BLaER1 (cell line): ENCODE results near the gene TM2D1.
A peak's percentile ranks its signal among the peaks of the same experiment; 100 is the strongest.

Source experiments
- H3K27ac ChIP-seq: shearing (Covaris generic); formaldehyde crosslinking; 2 replicates; pipeline ENCODE4 v1.8.1; 2022
- H3K27me3 ChIP-seq: shearing (Covaris generic); formaldehyde crosslinking; 2 replicates; pipeline ENCODE4 v1.8.1; 2022
- H3K36me3 ChIP-seq: shearing (Covaris generic); formaldehyde crosslinking; 2 replicates; pipeline ENCODE4 v1.8.1; 2022
- H3K4me1 ChIP-seq: shearing (Covaris generic); formaldehyde crosslinking; 2 replicates; pipeline ENCODE4 v1.8.1; 2022
- H3K4me2 ChIP-seq: shearing (Covaris generic); formaldehyde crosslinking; 2 replicates; pipeline ENCODE4 v1.8.1; 2022
- H3K4me3 ChIP-seq: shearing (Covaris generic); formaldehyde crosslinking; 2 replicates; pipeline ENCODE4 v1.8.1; 2022
- H3K9ac ChIP-seq: shearing (Covaris generic); formaldehyde crosslinking; 2 replicates; pipeline ENCODE4 v1.8.1; 2022
- H3K9me3 ChIP-seq: shearing (Covaris generic); formaldehyde crosslinking; 2 replicates; pipeline ENCODE4 v1.8.1; 2022
- H4K20me1 ChIP-seq: shearing (Covaris generic); formaldehyde crosslinking; 2 replicates; pipeline ENCODE4 v1.8.1; 2022
- Cebpa-rat ChIP-seq: shearing (Covaris generic); IDR thresholded peaks from 2 replicates; pipeline ENCODE4 v1.8.1; 2022

The TM2D1 gene

GRCh38 chr1:61724813-61725694, at the start of gene TM2D1:
Gene TM2D1 (minus strand): TSS chr1:61725141. CDS start chr1:61725120, 21 bp downstream.
- Histone ChIP-seq H3K27me3 (no peaks in the 10 kb centered on the region), H3K4me2 (peak within 1 kb of the TSS; percentile 90), H3K9ac (peak within 1 kb of the TSS; percentile 94), H3K27ac (peak within 1 kb of the TSS; percentile 94), H3K36me3 (peaks cover 21% of the 10 kb centered on the region), H3K9me3 (no peaks in the 10 kb centered on the region), H3K4me3 (peak within 1 kb of the TSS; percentile 87), H3K4me1 (peaks cover 23% of the 10 kb centered on the region), H4K20me1 (peaks cover 16% of the 10 kb centered on the region; the same call in 1 of the 2 replicates)
- TF ChIP-seq Cebpa-rat = no peak

GRCh38 chr1:61770131-61770530, 45.2 kb upstream of the TM2D1 start:
- Histone ChIP-seq H3K36me3 (no peaks in the 10 kb centered on the region), H3K27me3 (no peaks in the 10 kb centered on the region), H3K9me3 (no peaks in the 10 kb centered on the region), H3K27ac (no peak overlapping the region), H3K9ac (no peak overlapping the region), H3K4me1 (no peaks in the 10 kb centered on the region), H3K4me2 (no peak overlapping the region), H3K4me3 (no peak overlapping the region), H4K20me1 (no peaks in the 10 kb centered on the region)
- no peak for TF ChIP-seq Cebpa-rat

- H3K36me3 ChIP-seq = no peaks in the 10 kb centered on the region
- no peak overlapping the region for H3K4me3 ChIP-seq
- H3K9me3 ChIP-seq = no peaks in the 10 kb centered on the region
- no peaks in the 10 kb centered on the region for H3K4me1 ChIP-seq
- no peak overlapping the region for H3K27ac ChIP-seq
- H3K9ac ChIP-seq = no peak overlapping the region
- TF ChIP-seq Cebpa-rat = no peak
- H4K20me1 ChIP-seq = no peaks in the 10 kb centered on the region
- no peak overlapping the region for H3K4me2 ChIP-seq
- no peaks in the 10 kb centered on the region for H3K27me3 ChIP-seq
Observed at GRCh38 chr1:61757950-61758349, 33.0 kb upstream of the TM2D1 start.

GRCh38 chr1:61756773-61757172, 31.8 kb upstream of the TM2D1 start:
- no peaks in the 10 kb centered on the region for H3K4me1 ChIP-seq
- H3K36me3 ChIP-seq = no peaks in the 10 kb centered on the region
- H3K27me3 ChIP-seq = no peaks in the 10 kb centered on the region
- H3K9me3 ChIP-seq = no peaks in the 10 kb centered on the region
- no peak overlapping the region for H3K9ac ChIP-seq
- TF ChIP-seq Cebpa-rat = no peak
- no peaks in the 10 kb centered on the region for H4K20me1 ChIP-seq
- no peak overlapping the region for H3K4me2 ChIP-seq
- no peak overlapping the region for H3K4me3 ChIP-seq
- no peak overlapping the region for H3K27ac ChIP-seq

GRCh38 chr1:61754545-61754944, 29.6 kb upstream of the TM2D1 start:
- TF ChIP-seq Cebpa-rat = no peak
- Histone ChIP-seq H4K20me1 (no peaks in the 10 kb centered on the region), H3K4me3 (no peak overlapping the region), H3K27me3 (no peaks in the 10 kb centered on the region), H3K36me3 (no peaks in the 10 kb centered on the region), H3K4me2 (no peak overlapping the region), H3K9ac (no peak overlapping the region), H3K9me3 (no peaks in the 10 kb centered on the region), H3K27ac (no peak overlapping the region), H3K4me1 (no peaks in the 10 kb centered on the region)

GRCh38 chr1:61753998-61754508, 29.1 kb upstream of the TM2D1 start:
- no peak for TF ChIP-seq Cebpa-rat
- no peaks in the 10 kb centered on the region for H3K36me3 ChIP-seq
- H3K9ac ChIP-seq = no peak overlapping the region
- no peak overlapping the region for H3K4me3 ChIP-seq
- H3K9me3 ChIP-seq = no peaks in the 10 kb centered on the region
- H3K4me2 ChIP-seq = no peak overlapping the region
- H3K27me3 ChIP-seq = no peaks in the 10 kb centered on the region
- no peak overlapping the region for H3K27ac ChIP-seq
- no peaks in the 10 kb centered on the region for H4K20me1 ChIP-seq
- H3K4me1 ChIP-seq = no peaks in the 10 kb centered on the region

- no peak overlapping the region for H3K27ac ChIP-seq
- H3K36me3 ChIP-seq = no peaks in the 10 kb centered on the region
- no peaks in the 10 kb centered on the region for H3K4me1 ChIP-seq
- no peak overlapping the region for H3K4me3 ChIP-seq
- no peak overlapping the region for H3K4me2 ChIP-seq
- H3K9ac ChIP-seq = no peak overlapping the region
- no peaks in the 10 kb centered on the region for H4K20me1 ChIP-seq
- no peaks in the 10 kb centered on the region for H3K27me3 ChIP-seq
- TF ChIP-seq Cebpa-rat = no peak
- no peaks in the 10 kb centered on the region for H3K9me3 ChIP-seq
Observed at GRCh38 chr1:61752921-61753389, 28.0 kb upstream of the TM2D1 start.

- H3K4me3 ChIP-seq = no peak overlapping the region
- no peak overlapping the region for H3K27ac ChIP-seq
- no peaks in the 10 kb centered on the region for H4K20me1 ChIP-seq
- H3K27me3 ChIP-seq = no peaks in the 10 kb centered on the region
- H3K9me3 ChIP-seq = no peaks in the 10 kb centered on the region
- no peaks in the 10 kb centered on the region for H3K4me1 ChIP-seq
- H3K4me2 ChIP-seq = no peak overlapping the region
- H3K36me3 ChIP-seq = no peaks in the 10 kb centered on the region
- no peak for TF ChIP-seq Cebpa-rat
- no peak overlapping the region for H3K9ac ChIP-seq
Observed at GRCh38 chr1:61749574-61749973, 24.6 kb upstream of the TM2D1 start.

- Histone ChIP-seq H3K9me3 (no peaks in the 10 kb centered on the region), H3K9ac (no peak overlapping the region), H3K27me3 (peaks cover 6% of the 10 kb centered on the region; the same call in 1 of the 2 replicates), H3K4me2 (no peak overlapping the region), H3K27ac (no peak overlapping the region), H3K4me3 (no peak overlapping the region), H3K36me3 (no peaks in the 10 kb centered on the region), H3K4me1 (no peaks in the 10 kb centered on the region), H4K20me1 (no peaks in the 10 kb centered on the region)
- no peak for TF ChIP-seq Cebpa-rat
Observed at GRCh38 chr1:61748566-61748965, 23.6 kb upstream of the TM2D1 start.

GRCh38 chr1:61746813-61747212, 21.9 kb upstream of the TM2D1 start:
- no peak overlapping the region for H3K4me2 ChIP-seq

More at GRCh38 chr1:61746813-61747212, 21.9 kb upstream of the TM2D1 start:
- peaks cover 7% of the 10 kb centered on the region for H3K4me1 ChIP-seq
- no peaks in the 10 kb centered on the region for H3K36me3 ChIP-seq
- no peaks in the 10 kb centered on the region for H4K20me1 ChIP-seq
- no peak overlapping the region for H3K27ac ChIP-seq
- no peaks in the 10 kb centered on the region for H3K9me3 ChIP-seq
- peaks cover 21% of the 10 kb centered on the region for H3K27me3 ChIP-seq
- TF ChIP-seq Cebpa-rat = no peak
- no peak overlapping the region for H3K9ac ChIP-seq
- H3K4me3 ChIP-seq = no peak overlapping the region
